GM13977 (cell line): ENCODE results near the gene CPNE5.

Experiments
- DNase-seq: peaks from one replicate; pipeline ENCODE4 v3.0.0; 2012; ENCODE audit warnings: low spot score
- CTCF ChIP-seq: IDR thresholded peaks from 2 replicates; pipeline ENCODE4 v1.5.1; 2012; ENCODE audit warnings: mild to moderate bottlenecking, control low read depth; ENCODE audit not compliant: insufficient read depth; ENCODE audit errors: extremely low read depth, missing control alignments
- in situ Hi-C: fragments of 300-500 bp; cut with MboI; formaldehyde crosslinking; loops from one replicate; pipeline ENCODE4 v1.12.0; 2022; ENCODE audit warnings: low sequenced_read_pairs, low pct_unique_long_range_greater_than_20kb, mixed read lengths, inconsistent platforms; ENCODE audit not compliant: unreplicated experiment

Gene CPNE5

DNA sequence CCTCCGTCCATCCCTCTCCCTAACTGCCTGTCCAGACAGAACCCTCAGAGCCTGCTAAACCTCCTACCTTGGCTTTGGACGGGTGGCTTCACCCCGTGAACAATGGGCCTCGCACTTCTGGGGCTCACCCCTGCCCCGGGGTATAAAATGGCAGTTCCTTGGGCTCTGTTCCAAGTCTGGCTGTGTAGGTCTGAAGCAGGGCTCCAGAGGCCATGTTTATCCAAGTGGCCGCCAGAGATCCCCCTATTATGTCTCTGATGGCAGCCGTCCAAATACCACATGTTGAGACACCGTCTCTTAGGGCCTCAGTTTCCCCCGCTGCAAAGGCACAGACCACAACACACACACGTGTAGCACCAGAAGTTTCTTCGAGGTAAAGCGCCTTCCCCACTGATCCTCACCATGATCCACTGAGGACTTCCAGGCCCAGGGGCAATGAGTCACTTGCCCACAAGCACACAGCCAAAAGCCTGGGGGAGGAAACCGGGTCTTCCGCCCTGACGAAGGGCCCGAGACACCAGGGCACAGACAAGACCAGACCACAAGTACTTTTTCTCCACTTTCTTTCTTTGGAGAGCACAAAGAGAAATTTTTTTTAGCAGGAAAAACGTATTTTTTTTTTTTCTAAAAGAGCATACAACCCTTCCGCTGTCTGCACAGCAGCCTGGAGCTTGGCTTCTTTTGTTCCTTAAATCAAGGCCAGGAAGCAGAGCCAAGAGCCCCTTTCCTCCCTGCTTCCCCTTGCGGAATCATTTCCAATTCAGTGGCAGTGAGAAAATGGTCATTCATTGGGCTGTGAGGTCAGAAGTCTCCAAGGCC, 11.8 kb downstream of the CPNE5 start:
- no peak for TF ChIP-seq CTCF
- in situ Hi-C loops = no loop called here

GRCh38 chr6:36826520-36827227, 12.6 kb downstream of the CPNE5 start:
- in situ Hi-C loops = no loop called here
- no peak for DNase-seq

More for the DNA sequence above, 11.8 kb downstream of the CPNE5 start:
- no peak for DNase-seq

GRCh38 chr6:36825994-36826393, 13.2 kb downstream of the CPNE5 start:
- TF ChIP-seq CTCF = no peak
- in situ Hi-C loops = no loop called here
- DNase-seq = no peak

More at GRCh38 chr6:36826520-36827227, 12.6 kb downstream of the CPNE5 start:
- TF ChIP-seq CTCF = no peak

DNA sequence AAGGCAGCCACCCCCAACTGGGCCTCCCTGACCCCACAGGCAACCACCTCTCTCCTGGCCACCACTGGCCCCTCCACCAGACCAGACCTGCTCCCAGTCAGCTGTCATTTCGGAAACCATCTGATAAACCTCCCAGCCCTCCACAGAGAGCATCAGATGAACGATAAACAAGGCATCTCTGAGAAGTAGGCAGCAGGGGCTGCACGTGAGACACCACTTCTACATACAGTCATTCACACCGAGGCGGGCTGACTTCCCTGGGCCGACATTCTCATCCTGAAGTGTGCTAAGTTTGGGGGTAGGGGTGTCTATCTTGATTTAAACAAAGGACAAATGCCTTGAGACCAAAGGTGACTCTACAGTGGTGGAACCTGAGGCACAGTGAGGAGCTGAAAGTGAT, 13.8 kb downstream of the CPNE5 start:
- no peak for DNase-seq
- TF ChIP-seq CTCF = no peak
- in situ Hi-C loops = no loop called here

DNA sequence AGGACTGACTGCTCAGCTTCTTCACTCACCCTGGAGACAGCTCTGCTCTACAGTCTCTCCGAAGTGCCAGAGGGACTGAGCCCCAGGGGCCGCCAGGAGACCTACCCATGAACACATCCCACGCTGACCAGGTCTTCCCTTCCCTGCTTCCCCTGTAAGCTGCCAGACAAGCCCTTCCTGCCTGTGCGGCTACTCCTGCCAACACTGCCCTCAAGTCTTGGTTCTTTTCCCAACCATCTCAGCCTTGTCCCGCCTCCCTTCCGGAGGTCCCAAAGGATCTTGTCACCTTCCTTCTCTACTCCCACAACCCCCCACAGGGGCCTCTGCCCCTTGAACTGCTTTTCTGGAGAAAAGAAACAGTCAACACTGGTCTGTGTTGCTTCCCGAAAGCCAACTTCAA, 15.0 kb downstream of the CPNE5 start:
- no peak for TF ChIP-seq CTCF
- DNase-seq = no peak
- in situ Hi-C loops = no loop called here

- in situ Hi-C loops = no loop called here
- DNase-seq = no peak
- no peak for TF ChIP-seq CTCF
Measured at GRCh38 chr6:36823421-36824096, 15.7 kb downstream of the CPNE5 start.
